Neural crest cell (in vitro differentiated cells): ENCODE data around the gene BTN2A1. TPM values are rescaled to one million over a fixed set of nuclear protein-coding genes. Genes with fewer than 3 reads are reported as not detected.

Experiments used
- DNase-seq: peaks from one replicate; pipeline ENCODE4 v3.0.0; 2021; ENCODE audit warnings: low read depth, mixed read lengths, low spot score
- H3K27ac Mint-ChIP-seq: one replicate; pipeline ENCODE4 v1.8.0; 2021; ENCODE audit warnings: mild to moderate bottlenecking, mixed read lengths; ENCODE audit not compliant: unreplicated experiment
- H3K27me3 Mint-ChIP-seq: 2 replicates; pipeline ENCODE4 v1.8.0; 2021; ENCODE audit warnings: low read depth, mild to moderate bottlenecking, mixed read lengths
- H3K36me3 Mint-ChIP-seq: 2 replicates; pipeline ENCODE4 v1.8.0; 2021; ENCODE audit warnings: low read depth, mild to moderate bottlenecking, mixed read lengths
- H3K4me1 Mint-ChIP-seq: 2 replicates; pipeline ENCODE4 v1.8.0; 2021; ENCODE audit warnings: mixed read lengths
- H3K4me3 Mint-ChIP-seq: one replicate; pipeline ENCODE4 v1.8.0; 2021; ENCODE audit warnings: mild to moderate bottlenecking, mixed read lengths
- H3K9me3 Mint-ChIP-seq: 2 replicates; pipeline ENCODE4 v1.8.0; 2021; ENCODE audit warnings: mixed read lengths
- CTCF ChIP-seq: fragments of 200-600 bp; sonication (generic); conservative IDR thresholded peaks from 2 replicates; pipeline ENCODE4 v1.5.0; 2021; ENCODE audit warnings: antibody characterized with exemption, mild to moderate bottlenecking
- total RNA-seq: library from RNA; stranded (reverse); gene quantifications from 2 replicates; pipeline ENCODE4 v1.2.1, GENCODE V29; 2021

Gene BTN2A1
- total RNA-seq, 1 donor from 2014 or later: 25.2 TPM

- H3K36me3 Mint-ChIP-seq: peaks cover 3% of the 10 kb centered on the region
- no peak for TF ChIP-seq CTCF
- no peaks in the 10 kb centered on the region for H3K4me1 Mint-ChIP-seq
- H3K9me3 Mint-ChIP-seq: no peaks in the 10 kb centered on the region
- no peak overlapping the region for H3K27ac Mint-ChIP-seq
- no peak overlapping the region for H3K4me3 Mint-ChIP-seq
- no peaks in the 10 kb centered on the region for H3K27me3 Mint-ChIP-seq
- no peak for DNase-seq
These were observed 11.7 kb upstream of the BTN2A1 start for GRCh38 chr6:26445934-26446667.

- Mint-ChIP-seq H3K36me3 (peaks cover 3% of the 10 kb centered on the region), H3K27ac (no peak overlapping the region), H3K9me3 (no peaks in the 10 kb centered on the region), H3K27me3 (no peaks in the 10 kb centered on the region), H3K4me3 (no peak overlapping the region), H3K4me1 (no peaks in the 10 kb centered on the region)
- no peak for TF ChIP-seq CTCF
- DNase-seq: no peak
These were observed 10.5 kb upstream of the BTN2A1 start for GRCh38 chr6:26447257-26447656.

- Mint-ChIP-seq H3K27ac (no peak overlapping the region), H3K4me3 (no peak overlapping the region), H3K36me3 (peaks cover 3% of the 10 kb centered on the region), H3K9me3 (no peaks in the 10 kb centered on the region), H3K4me1 (no peaks in the 10 kb centered on the region), H3K27me3 (no peaks in the 10 kb centered on the region)
- TF ChIP-seq CTCF: no peak
- no peak for DNase-seq
These were observed 7.5 kb upstream of the BTN2A1 start for GRCh38 chr6:26450240-26450639.

- H3K27me3 Mint-ChIP-seq: no peaks in the 10 kb centered on the region
- no peaks in the 10 kb centered on the region for H3K9me3 Mint-ChIP-seq
These were observed 5.0 kb upstream of the BTN2A1 start for GRCh38 chr6:26452631-26453235.

DNA sequence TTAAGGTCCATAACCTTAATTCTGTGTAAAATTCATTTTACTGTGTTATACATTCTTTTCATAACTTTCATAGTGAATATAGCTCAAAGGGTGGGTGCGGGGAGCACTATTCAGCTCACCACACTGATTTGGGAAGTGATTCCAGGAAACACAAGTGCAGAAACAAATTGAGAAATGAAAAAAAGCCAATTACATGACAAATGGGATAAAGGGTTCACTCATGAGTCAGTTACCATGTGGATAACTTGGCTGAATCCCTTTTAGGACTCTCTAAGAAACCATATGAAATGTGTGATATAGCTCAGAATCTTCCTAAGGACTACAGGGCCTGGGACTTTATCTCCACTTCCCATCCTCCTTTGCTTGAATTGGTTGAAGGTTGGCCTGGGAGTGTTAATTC, 3.1 kb upstream of the BTN2A1 start:
- no peak for TF ChIP-seq CTCF
- no peaks in the 10 kb centered on the region for H3K27me3 Mint-ChIP-seq
- H3K27ac Mint-ChIP-seq: no peak overlapping the region
- peaks cover 5% of the 10 kb centered on the region for H3K36me3 Mint-ChIP-seq
- H3K4me1 Mint-ChIP-seq: peaks cover 28% of the 10 kb centered on the region
- no peak overlapping the region for H3K4me3 Mint-ChIP-seq
- no peaks in the 10 kb centered on the region for H3K9me3 Mint-ChIP-seq
- no peak for DNase-seq

More at GRCh38 chr6:26452631-26453235, 5.0 kb upstream of the BTN2A1 start:
- TF ChIP-seq CTCF: no peak
- Mint-ChIP-seq H3K36me3 (peaks cover 3% of the 10 kb centered on the region), H3K4me3 (no peak overlapping the region), H3K4me1 (peaks cover 13% of the 10 kb centered on the region), H3K27ac (no peak overlapping the region)
- DNase-seq: no peak
